Adipocyte (in vitro differentiated cells): Measurements from ENCODE around the gene CNGA2.

Source experiments
- DNase-seq: peaks from one replicate; pipeline ENCODE4 v3.0.0-alpha.2; 2015; ENCODE audit warnings: low read depth
- H3K27me3 ChIP-seq: replicated peaks from 2 replicates; pipeline ENCODE4 v1.7.0; 2013; ENCODE audit warnings: mild to moderate bottlenecking, low read length, moderate library complexity; ENCODE audit not compliant: control insufficient read depth, insufficient read depth
- H3K36me3 ChIP-seq: 2 replicates; pipeline ENCODE4 v1.7.0; 2013; ENCODE audit warnings: low read length, mild to moderate bottlenecking, moderate library complexity; ENCODE audit not compliant: control insufficient read depth, insufficient read depth, severe bottlenecking
- H3K4me1 ChIP-seq: 2 replicates; pipeline ENCODE4 v1.7.0; 2013; ENCODE audit warnings: mild to moderate bottlenecking, low read length, moderate library complexity; ENCODE audit not compliant: control insufficient read depth, insufficient read depth
- H3K4me3 ChIP-seq: 2 replicates; pipeline ENCODE4 v1.7.0; 2013; ENCODE audit warnings: mild to moderate bottlenecking, low read length, moderate library complexity
- H3K9ac ChIP-seq: 2 replicates; pipeline ENCODE4 v1.7.0; 2013; ENCODE audit warnings: mild to moderate bottlenecking, low read length, moderate library complexity
- H3K9me3 ChIP-seq: 2 replicates; pipeline ENCODE4 v1.7.0; 2013; ENCODE audit warnings: mild to moderate bottlenecking, low read length, moderate library complexity; ENCODE audit not compliant: control insufficient read depth

The CNGA2 gene

GRCh38 chrX:151753313-151754046, 18.9 kb downstream of the CNGA2 start:
- Histone ChIP-seq H3K4me1 (peaks cover 10% of the 10 kb centered on the region), H3K36me3 (no peaks in the 10 kb centered on the region), H3K4me3 (no peak overlapping the region), H3K9ac (no peak overlapping the region), H3K9me3 (no peaks in the 10 kb centered on the region), H3K27me3 (peaks cover 53% of the 10 kb centered on the region)
- DNase-seq, result peak; percentile 85

- no peaks in the 10 kb centered on the region for H3K36me3 ChIP-seq
- no peak overlapping the region for H3K4me3 ChIP-seq
- no peak overlapping the region for H3K9ac ChIP-seq
- H3K4me1 ChIP-seq, result peaks cover 10% of the 10 kb centered on the region
- peak; percentile 80 for DNase-seq
- H3K27me3 ChIP-seq, result peaks cover 54% of the 10 kb centered on the region
- H3K9me3 ChIP-seq, result no peaks in the 10 kb centered on the region
These were observed 19.5 kb downstream of the CNGA2 start for GRCh38 chrX:151754047-151754429.

GRCh38 chrX:151754641-151755215, 20.2 kb downstream of the CNGA2 start:
- Histone ChIP-seq H3K9ac (no peak overlapping the region), H3K36me3 (no peaks in the 10 kb centered on the region), H3K27me3 (peaks cover 48% of the 10 kb centered on the region), H3K9me3 (no peaks in the 10 kb centered on the region), H3K4me3 (no peak overlapping the region), H3K4me1 (peaks cover 10% of the 10 kb centered on the region)
- peak; percentile 30 for DNase-seq

GRCh38 chrX:151759041-151759708, 24.6 kb downstream of the CNGA2 start:
- no peaks in the 10 kb centered on the region for H3K36me3 ChIP-seq
- no peak overlapping the region for H3K4me3 ChIP-seq
- no peak for DNase-seq
- peaks cover 47% of the 10 kb centered on the region for H3K27me3 ChIP-seq
- H3K9me3 ChIP-seq, result no peaks in the 10 kb centered on the region
- no peak overlapping the region for H3K9ac ChIP-seq
- H3K4me1 ChIP-seq, result no peaks in the 10 kb centered on the region

- no peak for DNase-seq
- H3K4me3 ChIP-seq, result no peak overlapping the region
- no peaks in the 10 kb centered on the region for H3K4me1 ChIP-seq
- peaks cover 63% of the 10 kb centered on the region for H3K27me3 ChIP-seq
- H3K9me3 ChIP-seq, result no peaks in the 10 kb centered on the region
- no peaks in the 10 kb centered on the region for H3K36me3 ChIP-seq
- no peak overlapping the region for H3K9ac ChIP-seq
These were observed 28.3 kb downstream of the CNGA2 start for GRCh38 chrX:151762802-151763201.

- Histone ChIP-seq H3K36me3 (no peaks in the 10 kb centered on the region), H3K4me1 (no peaks in the 10 kb centered on the region)
- DNase-seq, result no peak
These were observed 29.2 kb downstream of the CNGA2 start for GRCh38 chrX:151763711-151764110.

GRCh38 chrX:151765026-151765425, 30.5 kb downstream of the CNGA2 start:
- Histone ChIP-seq H3K4me1 (no peaks in the 10 kb centered on the region), H3K9ac (no peak overlapping the region), H3K4me3 (no peak overlapping the region), H3K9me3 (peaks cover 9% of the 10 kb centered on the region), H3K27me3 (peaks cover 61% of the 10 kb centered on the region), H3K36me3 (no peaks in the 10 kb centered on the region)
- no peak for DNase-seq

More at GRCh38 chrX:151763711-151764110, 29.2 kb downstream of the CNGA2 start:
- Histone ChIP-seq H3K9ac (no peak overlapping the region), H3K4me3 (no peak overlapping the region), H3K9me3 (no peaks in the 10 kb centered on the region), H3K27me3 (peaks cover 64% of the 10 kb centered on the region)

GRCh38 chrX:151771726-151772125, 37.2 kb downstream of the CNGA2 start:
- Histone ChIP-seq H3K9me3 (peaks cover 22% of the 10 kb centered on the region), H3K9ac (no peak overlapping the region), H3K27me3 (peaks cover 67% of the 10 kb centered on the region), H3K4me3 (no peak overlapping the region), H3K36me3 (no peaks in the 10 kb centered on the region), H3K4me1 (peaks cover 2% of the 10 kb centered on the region)
- no peak for DNase-seq

GRCh38 chrX:151773434-151773833, 38.9 kb downstream of the CNGA2 start:
- peaks cover 58% of the 10 kb centered on the region for H3K27me3 ChIP-seq
- peaks cover 4% of the 10 kb centered on the region for H3K4me1 ChIP-seq
- H3K4me3 ChIP-seq, result no peak overlapping the region
- no peak for DNase-seq
- no peaks in the 10 kb centered on the region for H3K36me3 ChIP-seq
- no peak overlapping the region for H3K9ac ChIP-seq
- H3K9me3 ChIP-seq, result peaks cover 22% of the 10 kb centered on the region

GRCh38 chrX:151774421-151774820, 39.9 kb downstream of the CNGA2 start:
- Histone ChIP-seq H3K9me3 (peaks cover 17% of the 10 kb centered on the region), H3K4me3 (no peak overlapping the region), H3K9ac (no peak overlapping the region), H3K27me3 (peaks cover 63% of the 10 kb centered on the region), H3K4me1 (peaks cover 4% of the 10 kb centered on the region), H3K36me3 (no peaks in the 10 kb centered on the region)
- no peak for DNase-seq

GRCh38 chrX:151776181-151776731, 41.7 kb downstream of the CNGA2 start:
- H3K9ac ChIP-seq, result no peak overlapping the region
- H3K36me3 ChIP-seq, result no peaks in the 10 kb centered on the region
- H3K9me3 ChIP-seq, result peaks cover 12% of the 10 kb centered on the region
- H3K27me3 ChIP-seq, result peaks cover 76% of the 10 kb centered on the region
- H3K4me3 ChIP-seq, result no peak overlapping the region
- H3K4me1 ChIP-seq, result peaks cover 4% of the 10 kb centered on the region
- DNase-seq, result no peak
